Brain pericyte (primary cell): Measurements from ENCODE around the gene TMEM92.
"Not testable (repeated sequence)": the region's sequence is repeated elsewhere in the genome, so short reads cannot be mapped to it uniquely, and the experiment has no call there.

Source experiments
- DNase-seq: peaks from one replicate; pipeline ENCODE4 v3.0.0-alpha.2; 2012; ENCODE audit warnings: low read depth, low spot score

TMEM92 gene

GRCh38 chr17:50275279-50275678 lies 1.0 kb downstream of the TMEM92 start:
- DNase-seq = no peak

GRCh38 chr17:50276588-50277356 lies 2.5 kb downstream of the TMEM92 start:
- no peak for DNase-seq

GRCh38 chr17:50277357-50277754 lies 3.1 kb downstream of the TMEM92 start:
- DNase-seq = no peak

GRCh38 chr17:50278526-50279180 lies 4.4 kb downstream of the TMEM92 start:
- no peak for DNase-seq

GRCh38 chr17:50279181-50279526 lies 4.9 kb downstream of the TMEM92 start:
- no peak for DNase-seq

- no peak for DNase-seq
These were observed 5.4 kb downstream of the TMEM92 start for GRCh38 chr17:50279639-50280038.

GRCh38 chr17:50280068-50280467 lies 5.8 kb downstream of the TMEM92 start:
- no peak for DNase-seq

GRCh38 chr17:50280801-50281441 lies 6.7 kb downstream of the TMEM92 start:
- no peak for DNase-seq

GRCh38 chr17:50281739-50282401 lies 7.6 kb downstream of the TMEM92 start:
- DNase-seq = no peak

GRCh38 chr17:50283246-50283645 lies 9.0 kb downstream of the TMEM92 start:
- no peak for DNase-seq

GRCh38 chr17:50283714-50284113 lies 9.4 kb downstream of the TMEM92 start:
- DNase-seq = no peak

GRCh38 chr17:50285941-50286340 lies 11.7 kb downstream of the TMEM92 start:
- DNase-seq = no peak

GRCh38 chr17:50287302-50287701 lies 13.0 kb downstream of the TMEM92 start:
- not testable (repeated sequence) for DNase-seq

GRCh38 chr17:50288306-50288705 lies 14.0 kb downstream of the TMEM92 start:
- no peak for DNase-seq

- DNase-seq = no peak
These were observed 15.0 kb downstream of the TMEM92 start for GRCh38 chr17:50289278-50289677.

- DNase-seq = peak; percentile 44
These were observed 15.9 kb downstream of the TMEM92 start for GRCh38 chr17:50289991-50290702.

- DNase-seq = no peak
These were observed 16.7 kb downstream of the TMEM92 start for GRCh38 chr17:50290933-50291332.

GRCh38 chr17:50292465-50292864 lies 18.2 kb downstream of the TMEM92 start:
- no peak for DNase-seq

- DNase-seq = no peak
These were observed 20.8 kb downstream of the TMEM92 start for GRCh38 chr17:50295021-50295420.

- no peak for DNase-seq
These were observed 23.2 kb downstream of the TMEM92 start for GRCh38 chr17:50297407-50297865.

- DNase-seq = no peak
These were observed 23.8 kb downstream of the TMEM92 start for GRCh38 chr17:50298018-50298417.

- no peak for DNase-seq
These were observed 25.5 kb downstream of the TMEM92 start for GRCh38 chr17:50299776-50300175.
